GM12891 (cell line): ENCODE data around the gene ZNF214.

Experiments
- PAX5 ChIP-seq: IDR thresholded peaks from 2 replicates; pipeline ENCODE4 v1.6.1; 2011; ENCODE audit warnings: low read length, moderate library complexity, mild to moderate bottlenecking; ENCODE audit not compliant: insufficient read depth, severe bottlenecking
- POLR2A ChIP-seq: IDR thresholded peaks from 2 replicates; pipeline ENCODE4 v1.6.1; 2011; ENCODE audit warnings: low read depth, low read length, control low read depth
- POLR2AphosphoS5 ChIP-seq: IDR thresholded peaks from 2 replicates; pipeline ENCODE4 v1.6.1; 2011; ENCODE audit warnings: low read depth, low read length, control low read depth
- POU2F2 ChIP-seq: IDR thresholded peaks from 2 replicates; pipeline ENCODE4 v1.6.1; 2011; ENCODE audit warnings: low read depth, mild to moderate bottlenecking, control low read depth, low read length, moderate library complexity
- SPI1 ChIP-seq: IDR thresholded peaks from 2 replicates; pipeline ENCODE4 v1.6.1; 2011; ENCODE audit warnings: low read depth, low read length, control low read depth
- TAF1 ChIP-seq: IDR thresholded peaks from 2 replicates; pipeline ENCODE4 v1.6.1; 2011; ENCODE audit warnings: low read depth, low read length, control low read depth

DNA sequence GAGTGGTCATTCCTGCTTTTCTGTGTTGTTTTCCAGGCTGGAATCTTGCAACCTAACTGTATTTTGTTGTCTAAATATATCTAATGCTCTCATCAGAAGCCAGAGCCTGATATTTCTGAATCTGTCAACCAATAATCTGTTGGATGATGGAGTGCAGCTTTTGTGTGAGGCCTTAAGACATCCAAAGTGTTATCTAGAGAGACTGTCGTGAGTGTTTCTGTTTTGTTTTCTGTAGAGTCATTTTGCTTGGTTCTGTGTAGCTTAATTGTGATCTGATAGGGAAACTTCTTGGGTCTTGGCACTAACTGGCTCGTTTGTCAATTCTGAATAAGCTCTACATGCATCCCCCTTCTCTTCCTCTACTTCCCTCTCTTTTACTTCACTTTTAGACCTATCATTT, 37.5 kb upstream of the ZNF214 start:
- TF ChIP-seq POU2F2 (no peak), POLR2AphosphoS5 (no peak), POLR2A (no peak), PAX5 (no peak), SPI1 (no peak), TAF1 (no peak)
